Cardiac muscle cell (in vitro differentiated cells and primary cell): Measurements from ENCODE around the gene LDLRAD4. TPM values are rescaled to one million over a fixed set of nuclear protein-coding genes. Genes with fewer than 3 reads are reported as not detected.

Experiments
- DNase-seq, 2 donors: peaks; one replicate each; pipeline versions ENCODE4 v3.0.0 to v3.0.0-alpha.2; 2010 to 2017; ENCODE audit warnings: low read depth in 1 of 2, low spot score in 1 of 2
- H3K27ac ChIP-seq: fragments of 200-600 bp; sonication (generic); 2 replicates; pipeline ENCODE4 v1.5.1; 2016
- H3K27me3 ChIP-seq: fragments of 200-600 bp; sonication (generic); 2 replicates; pipeline ENCODE4 v1.6.0; 2016; ENCODE audit warnings: control low read depth
- H3K36me3 ChIP-seq: fragments of 200-600 bp; sonication (generic); 2 replicates; pipeline ENCODE4 v1.5.1; 2016; ENCODE audit warnings: control low read depth
- H3K4me1 ChIP-seq: fragments of 200-600 bp; sonication (generic); 2 replicates; pipeline ENCODE4 v1.8.1; 2017; ENCODE audit warnings: low read depth, mild to moderate bottlenecking, mixed run types
- H3K4me3 ChIP-seq: fragments of 200-600 bp; sonication (generic); 2 replicates; pipeline ENCODE4 v1.5.1; 2016; ENCODE audit warnings: mild to moderate bottlenecking
- H3K9me3 ChIP-seq: fragments of 200-600 bp; sonication (generic); 2 replicates; pipeline ENCODE4 v1.5.1; 2017; ENCODE audit warnings: low read depth, mild to moderate bottlenecking, control low read depth
- CTCF ChIP-seq: IDR thresholded peaks from 2 replicates; pipeline ENCODE4 v1.5.1; 2012; ENCODE audit warnings: low read depth, mild to moderate bottlenecking, low read length
- polyA plus RNA-seq: library from polyadenylated mRNA; unstranded; fragments of >200 nt; fragmentation: Nextera tagmentation; extraction: Ambion mirVana; gene quantifications from 2 replicates; pipeline ENCODE4 v1.2.1, GENCODE V29; 2016
- total RNA-seq: library from RNA; depleted of rRNA; stranded (reverse); fragments of >200 nt; gene quantifications from 2 replicates; pipeline ENCODE4 v1.2.3, GENCODE V29; 2016

LDLRAD4 gene
- total and polyA plus RNA-seq, 2 experiments from 2014 or later, result 10.5 to 11.5 TPM

DNA sequence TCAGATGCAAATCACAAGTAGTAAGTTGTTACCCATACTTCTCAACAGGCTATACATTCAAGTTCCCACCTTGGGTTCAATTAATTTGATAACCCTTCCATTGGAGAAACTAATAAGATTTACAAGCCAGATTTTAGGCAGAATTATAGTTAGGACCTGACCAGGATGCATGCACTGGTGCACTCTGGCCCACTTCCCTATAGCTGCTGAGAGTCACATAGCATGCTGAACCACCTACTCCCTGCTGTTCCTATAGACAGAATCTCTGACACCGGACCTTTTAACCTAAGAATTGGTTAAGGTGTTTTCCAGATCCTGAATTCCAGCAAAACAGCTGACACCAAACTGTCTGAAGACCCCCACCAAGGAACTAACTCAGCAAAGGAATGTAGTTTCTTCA lies 481.6 kb downstream of the LDLRAD4 start:
- Histone ChIP-seq H3K4me3 (no peak overlapping the region), H3K27me3 (no peaks in the 10 kb centered on the region), H3K9me3 (peaks cover 3% of the 10 kb centered on the region), H3K36me3 (no peaks in the 10 kb centered on the region), H3K27ac (no peak overlapping the region), H3K4me1 (no peaks in the 10 kb centered on the region)
- no peak for DNase-seq
- no peak for TF ChIP-seq CTCF

Other genes with a start within 250 kb of the LDLRAD4 start
- gene CEP192, start 227.4 kb upstream of the LDLRAD4 start, total RNA-seq, result 14.4 and 26.3 TPM in 2 replicates
- gene CEP192, start 227.4 kb upstream of the LDLRAD4 start, polyA plus RNA-seq, result 8.4 and 18.1 TPM in 2 replicates